ENCODE results near the gene GLS2. TPM values are rescaled to one million over a fixed set of nuclear protein-coding genes. Genes with fewer than 3 reads are reported as not detected.

GLS2 gene
- total RNA-seq, 3 donors from 2014 or later: 0.51 to 1.5 (median 1.2) TPM

DNA sequence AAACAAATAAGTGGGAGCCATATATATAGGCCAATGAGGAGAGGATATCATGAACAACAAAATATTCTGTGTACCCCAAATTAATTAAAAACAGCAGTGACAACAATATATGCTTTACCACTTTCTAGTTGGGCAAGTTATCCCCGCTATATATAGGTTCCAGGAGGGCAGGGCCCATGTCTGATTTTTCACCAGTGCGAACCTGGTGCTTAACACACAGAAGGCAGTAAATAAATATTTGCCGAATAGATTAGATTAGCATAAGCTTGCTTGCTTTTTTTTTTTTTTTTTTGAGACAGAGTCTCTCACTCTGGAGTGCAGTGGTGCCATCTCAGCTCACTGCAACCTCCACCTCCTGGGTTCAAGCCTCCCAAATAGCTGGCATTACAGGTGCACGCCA is 30.1 kb downstream of the GLS2 start:
- DNase-seq (no peak), ATAC-seq (no peak)
- Histone ChIP-seq H3K9me3 (no peaks in the 10 kb centered on the region), H3K4me3 (no peak overlapping the region), H3K36me3 (ENCODE audit: low read depth) (no peaks in the 10 kb centered on the region), H3K4me1 (ENCODE audit: low read depth) (no peaks in the 10 kb centered on the region)
- intact Hi-C loops (cut with DNase I, micrococcal nuclease): no loop called here
- TF ChIP-seq, protein P1, sequence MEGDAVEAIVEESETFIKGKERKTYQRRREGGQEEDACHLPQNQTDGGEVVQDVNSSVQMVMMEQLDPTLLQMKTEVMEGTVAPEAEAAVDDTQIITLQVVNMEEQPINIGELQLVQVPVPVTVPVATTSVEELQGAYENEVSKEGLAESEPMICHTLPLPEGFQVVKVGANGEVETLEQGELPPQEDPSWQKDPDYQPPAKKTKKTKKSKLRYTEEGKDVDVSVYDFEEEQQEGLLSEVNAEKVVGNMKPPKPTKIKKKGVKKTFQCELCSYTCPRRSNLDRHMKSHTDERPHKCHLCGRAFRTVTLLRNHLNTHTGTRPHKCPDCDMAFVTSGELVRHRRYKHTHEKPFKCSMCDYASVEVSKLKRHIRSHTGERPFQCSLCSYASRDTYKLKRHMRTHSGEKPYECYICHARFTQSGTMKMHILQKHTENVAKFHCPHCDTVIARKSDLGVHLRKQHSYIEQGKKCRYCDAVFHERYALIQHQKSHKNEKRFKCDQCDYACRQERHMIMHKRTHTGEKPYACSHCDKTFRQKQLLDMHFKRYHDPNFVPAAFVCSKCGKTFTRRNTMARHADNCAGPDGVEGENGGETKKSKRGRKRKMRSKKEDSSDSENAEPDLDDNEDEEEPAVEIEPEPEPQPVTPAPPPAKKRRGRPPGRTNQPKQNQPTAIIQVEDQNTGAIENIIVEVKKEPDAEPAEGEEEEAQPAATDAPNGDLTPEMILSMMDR (IDR thresholded peaks at IDR 0.05): no peak

- Histone ChIP-seq H3K4me3 (no peak within 1 kb of the TSS), H3K4me1 (ENCODE audit: low read depth) (no peaks in the 10 kb centered on the region), H3K36me3 (ENCODE audit: low read depth) (no peaks in the 10 kb centered on the region), H3K9me3 (no peaks in the 10 kb centered on the region)
- TF ChIP-seq, protein P1 (IDR thresholded peaks at IDR 0.05): no peak
- ATAC-seq: no peak
- intact Hi-C loops (cut with DNase I, micrococcal nuclease): no loop called here
- DNase-seq: no peak
Observed at GRCh38 chr12:56454557-56454956, 33.4 kb downstream of the GLS2 start, which contains the start of gene MIP. Gene MIP, minus strand, starts transcription at chr12:56454657. Its CDS starts 44 bp downstream, at chr12:56454613.

- no peak for ATAC-seq
- no peaks in the 10 kb centered on the region for H3K36me3 ChIP-seq (ENCODE audit: low read depth)
- no peak overlapping the region for H3K4me3 ChIP-seq
- DNase-seq: no peak
- intact Hi-C loops (cut with DNase I, micrococcal nuclease): no loop called here
- TF ChIP-seq, protein P1 (IDR thresholded peaks at IDR 0.05): no peak
- no peaks in the 10 kb centered on the region for H3K9me3 ChIP-seq
- H3K4me1 ChIP-seq (ENCODE audit: low read depth): peaks cover 5% of the 10 kb centered on the region
Observed at GRCh38 chr12:56451147-56451546, 36.8 kb downstream of the GLS2 start.

DNA sequence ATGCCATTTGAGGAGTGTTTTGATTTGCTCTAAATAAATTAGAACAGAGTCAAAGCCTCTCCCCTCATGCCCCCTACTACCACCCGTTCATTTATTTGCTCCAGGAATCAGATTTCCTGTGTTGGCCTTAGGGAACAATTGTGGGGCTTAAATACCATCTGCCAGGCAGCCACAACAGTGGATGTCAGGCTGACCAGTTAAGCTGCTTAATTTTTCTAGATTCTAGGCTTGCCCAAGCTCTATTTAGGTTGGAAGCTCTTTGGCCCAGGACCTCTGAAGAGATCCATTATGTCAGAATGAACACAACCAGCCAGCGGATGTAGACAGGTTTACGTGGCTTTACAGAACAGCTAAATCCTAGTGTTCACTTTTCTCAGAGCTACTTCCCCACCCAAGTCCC is 37.7 kb downstream of the GLS2 start:
- Histone ChIP-seq H3K4me3 (no peak overlapping the region), H3K4me1 (ENCODE audit: low read depth) (peaks cover 5% of the 10 kb centered on the region), H3K9me3 (no peaks in the 10 kb centered on the region), H3K36me3 (ENCODE audit: low read depth) (no peaks in the 10 kb centered on the region)
- no peak for DNase-seq
- ATAC-seq: no peak
- intact Hi-C loops (cut with DNase I, micrococcal nuclease): no loop called here
- TF ChIP-seq, protein P1 (IDR thresholded peaks at IDR 0.05): no peak

DNA sequence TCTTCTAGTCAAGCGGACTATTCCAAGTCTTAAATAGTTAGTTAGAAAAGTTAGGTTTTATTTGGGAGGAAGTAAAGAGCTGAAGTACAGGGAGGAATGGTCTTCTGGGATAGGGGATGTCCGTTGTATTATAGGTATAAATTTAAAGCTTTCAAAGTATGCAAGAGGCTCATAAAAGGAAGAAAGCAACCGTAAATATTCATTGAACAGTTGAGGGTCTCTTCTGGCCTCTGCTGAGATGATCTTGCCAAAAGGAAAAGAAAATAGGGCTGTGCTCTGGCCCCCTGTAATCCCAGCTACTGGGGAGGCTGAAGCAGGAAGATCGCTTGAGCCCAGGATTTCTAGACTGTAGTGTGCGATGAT is 38.4 kb downstream of the GLS2 start:
- H3K4me3 ChIP-seq: peak overlapping the region; percentile 63
- no peaks in the 10 kb centered on the region for H3K9me3 ChIP-seq
- no peaks in the 10 kb centered on the region for H3K36me3 ChIP-seq (ENCODE audit: low read depth)
- intact Hi-C loops (cut with DNase I, micrococcal nuclease): no loop called here
- TF ChIP-seq, protein P1 (IDR thresholded peaks at IDR 0.05): no peak
- peaks cover 5% of the 10 kb centered on the region for H3K4me1 ChIP-seq (ENCODE audit: low read depth)
- ATAC-seq (no peak), DNase-seq (no peak)

All from mucosa of descending colon (tissue), 3 donors.